GM23248 (cell line): Measurements from ENCODE around the gene SARNP.

Experiments
- EZH2 ChIP-seq: fragments of 200-600 bp; sonication (generic); IDR thresholded peaks from 2 replicates; pipeline ENCODE4 v1.6.1; 2018; ENCODE audit warnings: antibody characterized with exemption, mild to moderate bottlenecking; ENCODE audit not compliant: insufficient read depth, poor library complexity, severe bottlenecking
- EZH2phosphoT487 ChIP-seq: fragments of 200-600 bp; sonication (generic); IDR thresholded peaks from 2 replicates; pipeline ENCODE4 v1.6.1; 2018; ENCODE audit warnings: antibody characterized with exemption, moderate library complexity, mild to moderate bottlenecking, low read depth; ENCODE audit not compliant: insufficient read depth

DNA sequence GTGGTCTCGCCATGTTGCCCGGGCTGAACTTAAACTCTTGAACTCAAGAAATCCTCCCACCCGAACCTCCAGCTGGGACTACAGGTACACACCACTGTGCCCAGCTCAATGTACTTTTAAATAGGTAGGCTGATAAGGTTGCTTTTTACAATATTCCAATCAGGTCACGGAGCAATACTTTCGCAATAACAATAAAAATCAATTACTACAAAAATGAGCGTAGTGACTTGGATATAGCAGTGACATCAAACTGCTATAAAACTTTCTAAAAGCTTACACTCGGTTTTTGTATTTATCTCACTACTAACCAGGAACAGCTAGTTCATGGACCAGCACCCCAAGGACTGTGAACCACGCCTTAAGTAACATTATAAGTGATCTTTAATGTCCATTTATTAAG is 10.5 kb downstream of the SARNP start:
- TF ChIP-seq EZH2 (no peak), EZH2phosphoT487 (no peak)
